ENCODE measurements around the gene EI24. TPM values are rescaled to one million over a fixed set of nuclear protein-coding genes. Genes with fewer than 3 reads are reported as not detected.

The EI24 gene
- total RNA-seq, 1 donor from 2014 or later = 129 TPM

- H3K4me1 Mint-ChIP-seq (ENCODE audit: low read depth, unreplicated experiment) = peaks cover 16% of the 10 kb centered on the region
- Histone ChIP-seq H3K9ac (ENCODE audit: low read length) (peak overlapping the region; percentile 85), H4K20me1 (ENCODE audit: insufficient read depth, low read length) (no peaks in the 10 kb centered on the region), H3K79me2 (ENCODE audit: insufficient read depth, low read length) (peaks cover 33% of the 10 kb centered on the region), H3K27ac (ENCODE audit: low read depth, low read length) (peak overlapping the region; percentile 93), H2AFZ (ENCODE audit: low read depth, low read length) (peak overlapping the region; percentile 89), H3K4me2 (ENCODE audit: low read length) (peak overlapping the region; percentile 95), H3K4me1 (ENCODE audit: insufficient read depth, low read length) (peaks cover 14% of the 10 kb centered on the region), H3K9me3 (ENCODE audit: insufficient read depth, low read depth, low read length) (no peaks in the 10 kb centered on the region), H3K36me3 (ENCODE audit: insufficient read depth, low read length) (peaks cover 22% of the 10 kb centered on the region), H3K4me3 (ENCODE audit: insufficient read depth, low read depth, low read length) (peak overlapping the region; percentile 88), H3K27me3 (ENCODE audit: insufficient read depth, low read length) (no peaks in the 10 kb centered on the region)
- no peak for TF ChIP-seq EZH2 (IDR thresholded peaks at IDR 0.05; ENCODE audit: insufficient read depth, low read length)
- TF ChIP-seq, protein P1, sequence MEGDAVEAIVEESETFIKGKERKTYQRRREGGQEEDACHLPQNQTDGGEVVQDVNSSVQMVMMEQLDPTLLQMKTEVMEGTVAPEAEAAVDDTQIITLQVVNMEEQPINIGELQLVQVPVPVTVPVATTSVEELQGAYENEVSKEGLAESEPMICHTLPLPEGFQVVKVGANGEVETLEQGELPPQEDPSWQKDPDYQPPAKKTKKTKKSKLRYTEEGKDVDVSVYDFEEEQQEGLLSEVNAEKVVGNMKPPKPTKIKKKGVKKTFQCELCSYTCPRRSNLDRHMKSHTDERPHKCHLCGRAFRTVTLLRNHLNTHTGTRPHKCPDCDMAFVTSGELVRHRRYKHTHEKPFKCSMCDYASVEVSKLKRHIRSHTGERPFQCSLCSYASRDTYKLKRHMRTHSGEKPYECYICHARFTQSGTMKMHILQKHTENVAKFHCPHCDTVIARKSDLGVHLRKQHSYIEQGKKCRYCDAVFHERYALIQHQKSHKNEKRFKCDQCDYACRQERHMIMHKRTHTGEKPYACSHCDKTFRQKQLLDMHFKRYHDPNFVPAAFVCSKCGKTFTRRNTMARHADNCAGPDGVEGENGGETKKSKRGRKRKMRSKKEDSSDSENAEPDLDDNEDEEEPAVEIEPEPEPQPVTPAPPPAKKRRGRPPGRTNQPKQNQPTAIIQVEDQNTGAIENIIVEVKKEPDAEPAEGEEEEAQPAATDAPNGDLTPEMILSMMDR (IDR thresholded peaks at IDR 0.05; ENCODE audit: insufficient read depth, low read depth, low read length) = no peak
- H3K36me3 Mint-ChIP-seq (ENCODE audit: low read depth, unreplicated experiment) = no peaks in the 10 kb centered on the region
- H3K27me3 Mint-ChIP-seq (ENCODE audit: low read depth, unreplicated experiment) = no peaks in the 10 kb centered on the region
- H3K9me3 Mint-ChIP-seq (ENCODE audit: unreplicated experiment) = no peaks in the 10 kb centered on the region
- peak; percentile 80 for DNase-seq (ENCODE audit: low read depth)
- H3K27ac Mint-ChIP-seq (ENCODE audit: unreplicated experiment) = peak overlapping the region; percentile 89
- FAIRE-seq = no peak
- H3K4me3 Mint-ChIP-seq (ENCODE audit: unreplicated experiment) = peak overlapping the region; percentile 89
These were observed 56.5 kb downstream of the EI24 start for GRCh38 chr11:125625630-125626287.

DNA sequence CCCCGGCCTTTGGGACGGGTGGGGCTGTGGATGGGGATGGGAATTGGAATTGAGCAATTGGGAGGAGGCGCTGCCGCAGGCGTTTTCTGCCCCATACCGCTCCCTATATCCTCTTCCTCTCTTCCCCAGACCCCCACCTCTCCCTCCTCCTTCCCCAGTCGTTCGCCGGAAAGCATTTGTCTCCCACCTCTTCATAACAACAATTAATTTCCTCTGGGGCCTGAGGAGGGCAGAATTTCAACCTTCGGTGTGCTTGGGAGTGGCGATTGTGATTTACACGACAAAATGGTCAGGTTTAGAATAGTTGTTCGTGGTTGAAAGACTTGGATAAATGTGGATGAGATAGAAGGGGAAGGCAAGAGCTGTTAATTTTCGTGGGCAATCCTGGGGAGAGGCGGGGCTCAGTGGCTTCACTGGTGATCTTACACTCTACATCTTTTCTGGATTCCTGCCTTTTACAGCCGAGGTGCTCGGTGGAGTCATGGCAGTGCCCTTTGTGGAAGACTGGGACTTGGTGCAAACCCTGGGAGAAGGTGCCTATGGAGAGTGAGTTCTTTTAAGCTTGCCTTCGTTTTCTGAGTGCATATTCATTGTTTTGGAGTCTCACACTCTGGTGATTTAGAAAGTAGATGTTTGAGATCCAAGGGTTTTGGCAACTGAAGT, 57.1 kb downstream of the EI24 start:
- Mint-ChIP-seq H3K27me3 (ENCODE audit: low read depth, unreplicated experiment) (no peaks in the 10 kb centered on the region), H3K4me3 (ENCODE audit: unreplicated experiment) (peak overlapping the region; percentile 89), H3K9me3 (ENCODE audit: unreplicated experiment) (no peaks in the 10 kb centered on the region), H3K36me3 (ENCODE audit: low read depth, unreplicated experiment) (no peaks in the 10 kb centered on the region), H3K27ac (ENCODE audit: unreplicated experiment) (peak overlapping the region; percentile 86), H3K4me1 (ENCODE audit: low read depth, unreplicated experiment) (peaks cover 14% of the 10 kb centered on the region)
- Histone ChIP-seq H3K27ac (ENCODE audit: low read depth, low read length) (peak overlapping the region; percentile 93), H2AFZ (ENCODE audit: low read depth, low read length) (peak overlapping the region; percentile 89), H3K79me2 (ENCODE audit: insufficient read depth, low read length) (peaks cover 35% of the 10 kb centered on the region), H3K4me3 (ENCODE audit: insufficient read depth, low read depth, low read length) (peak overlapping the region; percentile 88), H3K9ac (ENCODE audit: low read length) (peak overlapping the region; percentile 85), H4K20me1 (ENCODE audit: insufficient read depth, low read length) (no peaks in the 10 kb centered on the region), H3K36me3 (ENCODE audit: insufficient read depth, low read length) (peaks cover 15% of the 10 kb centered on the region), H3K4me2 (ENCODE audit: low read length) (peak overlapping the region; percentile 95), H3K27me3 (ENCODE audit: insufficient read depth, low read length) (no peaks in the 10 kb centered on the region), H3K9me3 (ENCODE audit: insufficient read depth, low read depth, low read length) (no peaks in the 10 kb centered on the region), H3K4me1 (ENCODE audit: insufficient read depth, low read length) (peaks cover 14% of the 10 kb centered on the region)
- DNase-seq (ENCODE audit: low read depth) (peak; percentile 77), FAIRE-seq (no peak)
- TF ChIP-seq, protein P1 (IDR thresholded peaks at IDR 0.05; ENCODE audit: insufficient read depth, low read depth, low read length) = peak; percentile 33
- no peak for TF ChIP-seq EZH2 (IDR thresholded peaks at IDR 0.05; ENCODE audit: insufficient read depth, low read length)

Data from astrocyte (in vitro differentiated cells and primary cell).